Measurements from ENCODE around the gene ALG9.

The ALG9 gene

DNA sequence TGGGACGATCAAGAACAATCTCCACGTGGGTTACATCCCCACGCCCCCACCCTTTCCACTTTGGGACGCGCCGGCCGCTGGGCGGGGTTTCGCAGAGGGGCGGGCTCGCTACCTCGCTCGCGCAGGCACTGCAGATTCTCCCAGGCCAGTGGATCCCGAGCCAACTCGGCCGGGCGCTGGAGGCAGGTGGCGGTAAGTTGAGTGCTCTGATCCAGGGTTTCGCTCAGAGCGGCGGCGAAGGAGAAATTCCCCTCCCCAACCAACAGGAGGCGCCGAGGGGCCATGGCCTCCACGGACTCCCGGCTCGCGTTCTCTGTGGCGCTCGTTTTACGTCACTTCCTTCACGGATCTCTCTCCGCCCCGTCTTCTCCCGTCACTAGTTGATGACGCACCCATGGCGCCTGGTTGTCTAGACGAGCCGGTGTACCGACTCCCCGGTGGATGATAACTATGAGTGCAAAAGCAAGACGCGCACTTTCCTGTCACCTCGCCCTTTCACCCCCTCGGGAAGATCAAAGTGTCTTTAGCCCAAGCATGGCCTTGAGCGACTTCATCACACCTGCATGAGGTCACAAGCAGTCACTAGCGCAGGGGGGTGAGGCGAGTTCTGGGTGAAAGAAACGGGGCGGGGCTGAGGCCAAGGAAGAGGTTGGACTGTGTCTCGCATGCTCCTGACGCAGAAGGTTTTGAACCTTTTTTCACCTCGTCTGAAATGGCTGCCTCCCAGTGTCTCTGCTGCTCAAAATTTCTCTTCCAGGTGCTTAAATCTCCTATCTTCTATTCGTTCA is 7.7 kb upstream of the ALG9 start, which contains the start of the genes CFAP68 and FDXACB1:
Gene CFAP68 (plus strand): TSS at position 693 of the 788 bp plus-strand sequence. CDS start 20 bp downstream, at position 713.
Gene FDXACB1 (minus strand): TSS at position 317 of the 788 bp plus-strand sequence. CDS start 33 bp downstream, at position 284.
- DNase-seq: peak; percentile 93

DNA sequence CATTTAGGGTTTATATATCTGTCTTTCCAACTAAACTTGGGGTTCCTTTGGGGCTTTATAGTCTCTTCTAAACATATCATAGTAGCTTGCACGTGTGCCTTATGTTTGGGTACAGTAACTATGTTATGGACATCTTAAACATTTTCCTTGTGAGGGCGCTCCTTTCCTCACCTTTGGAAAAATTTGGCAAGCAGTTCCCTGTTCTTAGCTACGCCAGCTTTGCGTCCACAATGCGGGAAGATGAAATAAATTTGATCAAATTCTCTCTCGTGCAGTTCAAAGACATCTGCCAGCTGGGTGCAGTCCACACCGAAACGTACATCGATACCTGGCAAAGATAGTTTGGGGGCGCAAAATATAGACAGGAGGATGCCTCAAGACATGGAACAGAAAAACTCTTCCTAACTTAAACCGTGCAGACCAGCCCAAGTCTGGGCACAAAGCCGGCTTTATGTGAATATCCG is 7.0 kb upstream of the ALG9 start:
- DNase-seq: no peak

DNA sequence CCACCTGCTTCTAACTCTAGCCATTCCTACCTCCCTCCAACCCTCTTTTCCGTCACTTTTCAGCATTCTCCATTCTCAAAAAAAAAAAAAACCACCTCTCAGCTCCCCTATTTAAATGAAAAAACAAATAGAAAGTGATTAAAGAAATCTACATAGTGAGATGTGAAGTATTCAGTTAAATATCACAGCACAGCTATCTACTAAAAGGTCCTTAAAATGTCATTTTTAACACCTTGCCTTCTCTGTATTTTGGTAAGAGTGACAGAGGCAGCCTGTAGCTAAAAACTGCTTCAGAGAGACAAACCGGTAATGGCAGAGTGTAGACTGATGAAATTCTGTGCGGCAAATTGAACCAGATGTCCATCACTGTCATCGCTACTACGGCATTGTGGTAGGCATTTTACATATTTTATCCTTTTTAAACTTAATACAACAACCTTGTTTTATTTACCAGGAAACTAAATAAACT is 346 bp upstream of the ALG9 start:
- no peak for DNase-seq

DNA sequence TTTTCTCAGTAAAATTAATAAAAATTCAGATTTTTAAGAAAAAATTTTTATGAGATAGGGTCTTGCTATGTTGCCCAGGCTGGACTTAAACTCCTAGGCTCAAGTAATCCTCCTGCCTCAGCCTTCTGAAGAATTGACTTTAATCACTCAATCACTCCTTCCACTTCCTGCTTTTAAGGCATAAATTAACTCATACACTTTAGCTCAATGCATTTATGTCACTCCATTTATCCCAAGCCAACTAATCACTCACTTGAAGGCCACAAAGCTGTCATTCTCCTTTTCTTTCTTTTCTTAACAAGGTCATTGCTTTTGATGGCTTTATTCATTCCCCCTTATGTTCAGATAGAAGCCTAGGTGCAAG is 877 bp downstream of the ALG9 start:
- DNase-seq: no peak

DNA sequence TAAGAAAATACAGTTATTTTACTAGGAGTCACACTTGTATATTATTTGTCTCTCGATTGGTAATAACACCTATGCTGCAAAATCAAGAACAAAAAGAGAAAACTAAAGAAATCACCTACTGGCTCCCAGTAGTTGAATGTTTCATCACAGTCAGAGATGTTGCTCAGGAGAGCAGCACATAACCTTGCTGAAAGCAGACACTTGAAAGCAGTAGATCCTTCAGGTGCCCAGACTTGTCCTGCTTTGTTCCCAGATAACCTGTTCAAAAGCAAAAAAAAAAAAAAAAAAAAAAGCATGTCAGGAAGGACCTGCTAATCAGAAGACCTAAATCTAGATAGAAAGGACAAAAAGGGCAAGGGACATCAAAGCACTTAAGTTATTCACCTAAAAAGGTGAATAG is 1.3 kb downstream of the ALG9 start:
- DNase-seq: no peak

DNA sequence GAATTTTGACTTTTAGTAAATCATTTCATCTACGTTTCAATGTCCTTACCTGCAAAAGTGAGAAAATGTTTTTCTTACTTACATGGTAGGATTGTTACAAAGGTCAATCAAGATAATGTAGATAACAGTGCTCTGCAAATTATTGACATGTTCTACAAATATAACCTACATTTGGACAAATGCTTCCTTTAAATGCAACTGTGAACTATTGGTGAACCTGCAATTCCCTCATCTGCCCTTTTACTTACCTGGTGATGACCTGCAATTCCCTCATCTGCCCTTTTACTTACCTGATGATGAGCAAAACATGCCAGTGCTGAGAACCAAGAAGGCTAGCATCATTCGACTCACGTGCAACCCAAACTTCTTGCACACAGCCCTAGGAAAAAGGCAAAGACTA is 11.1 kb downstream of the ALG9 start:
- no peak for DNase-seq

DNA sequence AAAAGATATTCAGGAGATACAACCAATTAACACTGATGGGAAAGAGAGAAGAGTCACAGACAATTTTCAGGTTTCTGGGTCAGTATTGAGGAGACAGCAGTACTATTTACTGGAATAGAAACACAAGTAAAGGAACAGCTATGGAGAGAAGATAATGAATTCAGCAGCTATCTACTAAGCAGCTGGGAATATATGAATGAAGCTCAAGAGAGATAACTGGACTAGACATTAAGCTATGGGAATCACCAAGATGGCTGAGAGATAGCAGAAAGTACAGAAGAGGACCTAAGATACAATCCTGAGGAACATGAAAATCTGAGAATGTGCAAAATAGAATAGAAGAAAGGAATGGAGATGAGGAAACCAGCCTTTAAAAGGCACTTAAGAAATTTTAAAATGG is 15.9 kb downstream of the ALG9 start:
- no peak for DNase-seq

DNA sequence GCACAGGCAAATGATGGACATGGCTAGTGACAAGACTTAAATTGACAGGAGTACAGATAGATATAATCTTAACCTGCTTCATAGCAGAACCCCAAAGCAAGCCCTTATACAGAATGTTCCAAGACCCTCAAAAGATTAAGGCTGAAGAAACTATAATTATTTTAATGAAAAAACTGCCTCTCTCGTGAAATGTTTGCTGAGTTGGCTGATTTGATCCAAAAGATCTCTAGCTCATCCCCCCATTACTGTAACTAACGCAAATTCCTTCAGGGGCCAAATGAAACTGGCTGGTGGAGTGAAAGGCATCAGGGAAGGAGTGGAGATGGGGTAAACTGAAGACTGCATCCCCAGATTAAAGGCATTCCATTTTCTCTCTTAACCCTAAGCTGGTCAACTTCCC is 19.3 kb downstream of the ALG9 start:
- no peak for DNase-seq

DNA sequence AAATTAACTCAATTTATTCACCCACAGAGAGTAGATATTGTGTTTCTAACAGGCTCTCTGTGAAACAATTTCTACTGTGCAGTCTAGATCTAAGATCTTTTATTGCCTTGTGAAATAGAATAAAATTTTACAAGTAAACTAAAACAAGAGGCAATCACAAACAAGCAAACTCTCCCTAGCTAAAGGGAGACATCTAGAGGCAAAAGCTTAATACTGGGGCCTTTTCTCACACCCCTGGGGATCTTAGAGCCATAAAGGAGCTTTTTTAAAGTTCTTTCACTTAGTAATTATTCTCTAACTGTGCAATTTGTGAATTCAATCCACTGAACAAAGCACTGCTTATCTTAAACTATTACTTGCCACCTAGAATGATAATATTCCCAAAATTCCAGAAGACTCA is 19.7 kb downstream of the ALG9 start:
- no peak for DNase-seq

DNA sequence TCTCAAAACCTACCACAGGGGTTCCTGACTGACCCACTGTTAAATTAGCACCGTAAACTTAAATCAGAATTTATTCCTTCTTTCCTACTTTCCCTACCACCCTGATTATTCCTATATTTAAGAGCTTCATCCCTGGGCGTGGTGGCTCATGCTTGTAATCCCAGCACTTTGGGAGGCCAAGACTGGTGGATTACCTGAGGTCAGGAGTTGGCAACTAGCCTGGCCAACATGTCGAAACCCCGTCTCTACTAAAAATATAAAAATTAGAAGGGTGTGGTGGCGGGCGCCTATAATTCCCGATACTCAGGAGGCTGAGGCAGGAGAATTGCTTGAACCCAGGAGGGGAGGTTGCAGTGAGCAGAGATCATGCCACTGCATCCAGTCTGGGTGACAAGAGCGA is 20.3 kb downstream of the ALG9 start:
- DNase-seq: no peak

DNA sequence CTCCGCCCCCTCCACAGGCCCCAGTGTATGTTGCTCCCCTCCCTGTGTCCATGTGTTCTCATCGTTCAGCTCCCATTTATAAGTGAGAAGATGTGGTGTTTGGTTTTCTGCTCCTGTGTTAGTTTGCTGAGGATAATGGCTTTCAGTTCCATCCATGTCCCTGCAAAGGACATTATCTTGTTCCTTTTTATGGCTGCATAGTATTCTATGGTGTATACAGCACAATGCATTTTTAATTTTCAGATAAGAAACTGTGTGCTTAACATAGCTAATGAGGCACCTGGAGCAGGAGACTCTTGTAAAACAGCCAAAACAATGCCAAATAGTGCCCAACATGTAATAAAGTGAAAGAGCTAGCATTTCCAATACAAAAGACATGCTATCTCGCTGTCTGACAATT is 21.8 kb downstream of the ALG9 start:
- no peak for DNase-seq

DNA sequence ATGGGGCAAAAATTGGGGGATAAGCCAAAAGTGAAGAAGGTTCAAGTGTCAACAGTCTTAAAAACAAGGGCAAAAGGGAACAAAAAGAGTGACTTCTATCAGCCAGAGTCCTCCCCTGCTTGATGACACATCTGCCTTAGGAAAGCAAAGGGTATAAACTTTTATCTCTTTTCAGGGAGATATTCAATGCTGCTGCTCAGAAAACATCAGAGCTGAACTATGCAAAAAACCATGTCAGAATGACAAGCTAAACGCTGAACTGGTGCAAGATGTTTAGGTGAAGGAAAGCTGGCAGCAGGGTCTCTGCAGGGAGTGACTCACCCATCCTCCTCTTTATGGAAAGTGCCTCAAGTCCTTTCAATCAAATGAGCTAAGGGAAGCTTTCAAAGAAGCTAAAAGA is 24.7 kb downstream of the ALG9 start:
- no peak for DNase-seq

DNA sequence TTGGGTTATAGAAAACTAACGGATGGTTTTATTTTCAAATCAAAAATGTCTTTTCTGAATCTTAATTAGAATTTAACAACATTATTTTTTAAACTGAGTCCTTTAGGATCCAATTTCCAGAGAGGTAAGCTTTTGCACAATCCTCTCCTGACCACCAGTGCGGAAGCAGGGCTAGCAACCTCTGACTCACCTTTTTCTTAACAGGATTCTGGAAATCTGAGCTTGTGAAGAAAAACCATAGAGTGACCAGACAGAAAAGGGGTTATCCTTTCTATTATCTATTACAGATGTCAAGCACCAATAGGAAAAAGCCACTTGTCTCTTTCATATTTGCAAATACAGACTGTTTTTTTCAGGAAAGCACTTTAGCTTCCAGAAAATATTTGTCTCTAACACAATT is 25.3 kb downstream of the ALG9 start:
- no peak for DNase-seq

DNA sequence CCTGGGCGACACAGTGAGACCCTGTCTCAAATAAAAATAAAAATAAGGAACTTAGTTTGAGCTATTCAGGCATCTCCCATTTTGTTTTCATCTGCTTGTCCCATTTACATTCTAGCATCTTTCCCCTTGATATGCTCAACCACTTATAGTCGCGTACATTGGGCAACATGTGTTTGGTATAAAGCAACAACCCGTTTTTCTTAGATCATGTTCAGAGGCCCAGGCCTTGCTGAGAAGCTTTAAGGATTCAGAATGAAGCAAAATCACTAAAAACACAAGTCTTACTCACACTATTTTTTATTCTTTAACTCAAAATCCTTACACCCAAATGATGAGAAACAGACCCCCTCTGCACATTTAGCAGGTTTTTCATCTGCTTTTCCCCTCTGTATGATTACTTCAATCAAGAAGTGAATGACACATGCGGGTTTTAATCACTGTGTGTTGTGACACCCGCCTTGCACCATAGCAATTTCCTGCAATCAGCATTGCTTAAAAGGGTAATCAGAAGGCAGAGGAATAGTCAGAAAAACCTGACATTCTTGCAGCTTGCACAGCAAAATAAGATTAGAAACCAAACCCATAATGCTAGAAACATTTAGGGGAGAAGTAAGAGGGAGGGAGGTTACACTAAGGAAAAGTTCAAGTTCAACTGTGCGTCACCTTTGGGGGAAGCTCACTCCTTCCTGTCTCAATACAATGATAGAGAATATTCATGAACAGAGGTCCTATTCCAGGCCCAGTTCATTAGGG is 25.9 kb downstream of the ALG9 start:
- no peak for DNase-seq

DNA sequence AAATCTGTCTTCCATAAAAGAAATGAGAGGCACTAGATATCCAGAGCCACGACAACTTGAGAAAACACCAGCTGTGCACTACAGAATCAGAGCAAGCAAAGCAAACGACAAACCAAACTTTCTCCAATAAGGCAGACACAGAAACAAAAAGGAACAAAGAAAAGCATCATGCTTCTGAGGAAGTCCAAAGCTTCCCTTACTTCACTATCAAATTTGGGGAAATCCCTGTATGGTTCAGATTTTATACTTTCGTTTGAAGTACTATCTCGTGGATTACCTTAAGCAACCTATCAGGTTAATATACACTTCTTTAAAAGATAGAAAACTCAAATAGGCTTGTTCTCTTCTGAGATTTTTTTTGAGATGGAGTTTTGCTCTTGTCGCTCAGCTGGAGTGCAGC is 27.7 kb downstream of the ALG9 start:
- no peak for DNase-seq

DNA sequence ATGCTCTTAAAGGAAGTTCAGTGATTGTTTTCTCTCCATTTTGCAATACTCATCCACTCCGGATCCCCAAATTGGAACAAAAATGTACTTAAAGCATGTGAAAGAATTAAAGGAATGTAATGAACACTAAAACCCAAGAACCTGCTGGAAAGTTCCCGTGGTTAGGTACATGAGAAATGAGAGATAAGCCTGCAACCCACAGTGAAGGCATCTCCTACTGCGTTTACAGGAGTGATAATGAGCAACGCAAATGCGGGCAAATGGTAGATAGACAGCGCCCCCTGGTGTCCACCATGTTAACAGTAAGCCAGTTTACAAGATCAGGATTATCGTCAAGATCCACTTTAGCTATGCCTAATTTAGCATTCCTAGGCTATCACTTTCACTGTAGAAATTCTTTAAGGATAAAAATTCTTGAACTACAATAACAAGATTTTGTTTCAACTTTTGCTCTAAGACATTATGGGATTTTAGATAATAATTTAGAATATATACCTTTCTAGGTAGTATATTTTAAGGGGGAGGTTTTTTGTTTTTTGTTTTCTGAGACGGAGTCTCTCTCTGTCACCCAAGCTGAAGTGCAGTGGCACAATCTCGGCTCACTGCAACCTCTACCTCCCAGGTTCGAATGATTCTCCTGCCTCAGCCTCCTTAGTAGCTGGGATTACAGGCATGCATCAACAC is 29.9 kb downstream of the ALG9 start:
- peak; percentile 83 for DNase-seq

DNA sequence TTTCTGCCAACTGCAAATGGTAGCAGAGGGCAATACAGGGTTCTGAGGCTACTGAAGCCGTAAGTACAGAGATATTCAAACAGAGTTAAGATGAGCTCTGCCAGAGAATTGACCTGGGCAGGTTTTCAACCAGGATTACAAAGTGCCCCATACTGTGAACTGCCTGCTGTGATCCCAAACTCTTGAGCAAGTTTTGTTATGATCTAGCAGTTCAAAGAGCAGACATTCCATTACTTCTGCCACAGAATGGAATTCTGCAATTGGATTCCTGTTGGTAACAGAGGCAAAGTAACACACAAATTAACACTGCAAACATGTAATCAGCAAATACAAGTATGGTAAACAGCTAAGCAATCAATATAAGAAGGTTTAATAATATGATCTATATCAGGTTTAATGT is 31.2 kb downstream of the ALG9 start:
- DNase-seq: no peak

DNA sequence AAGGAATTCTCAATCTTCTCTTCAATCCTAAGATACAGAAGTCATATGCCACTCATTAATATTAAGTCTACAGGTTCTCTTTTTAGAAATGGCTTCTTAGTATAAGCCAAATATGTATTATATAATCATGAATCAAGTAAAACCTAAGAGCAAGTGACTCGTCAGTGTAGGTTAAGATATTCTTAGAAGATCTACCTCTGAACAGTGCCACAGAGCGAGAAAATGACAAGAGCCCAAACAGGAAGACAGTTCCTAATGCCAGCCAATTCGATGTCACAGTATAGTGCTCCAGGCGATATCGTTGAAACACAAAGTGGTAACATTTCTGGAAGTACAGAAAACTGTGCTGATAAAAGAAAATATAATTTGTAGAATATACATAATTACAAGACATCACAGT is 33.3 kb downstream of the ALG9 start:
- no peak for DNase-seq

DNA sequence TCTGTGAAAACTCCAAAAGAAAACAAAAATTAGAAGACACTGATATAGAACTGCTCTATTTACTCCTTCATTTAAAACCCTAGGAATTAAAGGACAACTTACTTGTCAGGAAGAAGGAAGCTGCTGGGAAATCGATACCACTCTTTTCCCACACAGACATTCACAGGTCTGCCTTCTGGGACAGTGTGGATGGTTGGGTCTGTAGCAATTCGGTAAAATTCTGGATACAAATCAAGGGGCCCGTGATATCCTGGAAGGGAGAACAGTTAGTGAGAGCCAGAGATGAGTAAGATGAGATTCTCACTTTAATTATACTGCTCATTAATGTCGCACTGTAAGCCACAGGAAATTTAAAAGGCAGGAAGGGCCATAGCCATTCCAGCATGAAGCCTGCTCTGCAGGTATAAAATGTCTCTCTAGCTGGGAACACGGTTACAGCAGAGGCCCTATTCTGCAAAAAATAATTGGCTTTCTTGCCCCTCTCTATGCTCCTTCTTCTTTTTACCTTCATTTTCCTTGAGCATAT is 34.0 kb downstream of the ALG9 start:
- DNase-seq: no peak

DNA sequence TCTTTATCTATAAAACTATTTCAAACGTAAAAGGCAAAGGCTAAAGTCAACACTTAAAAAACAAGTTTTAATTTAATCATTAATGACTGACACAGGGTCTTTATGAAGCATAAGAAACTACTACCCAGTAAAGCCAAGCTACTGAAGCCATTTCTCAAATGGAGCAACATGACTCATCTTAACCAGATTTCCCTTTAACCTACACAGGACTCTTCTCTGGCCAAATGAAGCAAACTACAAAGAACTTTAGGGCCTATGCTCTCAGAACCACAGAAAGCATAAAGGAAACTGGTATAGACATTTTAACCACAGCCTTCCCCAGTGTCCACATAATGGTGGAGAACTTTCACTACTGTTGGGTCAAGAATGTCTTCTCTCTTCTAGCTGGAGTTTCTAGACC is 34.7 kb downstream of the ALG9 start:
- no peak for DNase-seq

DNA sequence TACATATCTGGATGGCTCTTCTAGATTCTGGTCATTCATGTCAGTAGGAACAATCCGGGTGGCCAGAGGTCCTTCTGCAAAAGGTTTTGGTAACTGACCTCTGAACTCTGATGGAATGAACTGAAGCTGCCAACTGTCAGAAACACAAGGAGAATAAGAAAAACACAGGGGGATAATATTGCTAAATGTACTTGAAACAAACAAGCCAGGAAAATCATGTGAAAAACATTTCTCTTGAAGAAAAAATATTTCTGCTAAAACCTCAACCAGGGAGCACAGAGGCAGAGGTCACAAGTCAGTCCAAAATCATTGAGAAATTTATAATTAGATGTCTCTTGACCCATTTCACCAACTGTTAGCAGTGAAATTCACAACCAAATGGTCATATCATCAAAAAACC is 35.2 kb downstream of the ALG9 start:
- no peak for DNase-seq

DNA sequence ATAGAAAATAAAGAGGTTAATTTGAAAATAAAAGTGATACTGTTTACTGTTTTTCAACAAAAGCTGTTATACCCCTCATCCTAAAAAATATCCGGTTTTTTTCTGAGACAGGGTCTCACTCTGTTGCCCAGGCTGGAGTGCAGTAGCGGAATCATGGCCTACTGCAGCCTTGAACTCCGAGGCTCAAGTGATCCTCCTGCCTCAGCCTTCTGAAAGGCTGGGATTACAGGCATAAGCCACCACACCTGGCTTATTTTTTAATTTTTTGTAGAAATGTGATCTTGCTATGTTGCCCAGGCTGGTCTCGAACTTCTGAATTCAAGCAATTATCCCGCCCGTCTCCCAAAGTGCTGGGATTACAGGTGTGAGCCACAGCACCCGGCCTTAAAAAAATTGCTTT is 35.7 kb downstream of the ALG9 start:
- no peak for DNase-seq

DNA sequence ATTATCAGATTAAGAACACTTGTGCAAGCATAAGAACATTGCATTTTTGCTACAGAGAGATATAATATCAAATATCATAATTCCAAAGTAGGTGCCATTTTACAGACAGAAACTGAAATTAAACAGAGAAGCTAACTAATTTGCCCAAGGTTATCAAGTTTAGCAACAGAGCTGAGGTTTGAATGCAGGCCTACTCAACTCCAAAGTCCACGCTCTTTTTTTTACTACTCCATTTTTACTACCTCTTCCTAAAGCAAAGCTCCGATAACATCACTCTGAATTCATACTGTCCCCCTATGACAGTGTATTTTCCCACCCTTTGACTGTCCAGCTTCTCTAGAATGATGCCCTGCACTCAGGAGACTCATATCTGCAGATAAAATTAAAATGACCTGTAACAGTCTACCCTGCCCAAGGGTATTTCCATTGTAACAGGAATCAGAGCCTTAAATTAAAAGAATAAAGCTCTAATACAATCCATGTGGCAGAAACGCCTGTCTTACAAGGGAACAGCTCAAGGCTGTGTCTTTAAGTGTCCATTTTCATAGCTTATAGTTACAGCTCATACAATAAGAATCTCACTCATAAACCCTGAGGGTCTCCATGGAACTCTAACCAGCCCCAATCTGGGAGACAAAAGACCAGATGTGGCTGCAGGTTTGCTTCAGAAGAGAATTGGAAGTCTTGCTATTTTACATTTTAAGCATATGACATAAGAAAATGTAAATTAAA is 36.8 kb downstream of the ALG9 start:
- no peak for DNase-seq

All from activated T-cell treated with anti-CD3 and anti-CD28 coated beads for 4 hours (primary cell).